22Rv1 (cell line): ENCODE measurements around the gene BCAP31.

Experiments used
- H3K27ac ChIP-seq: fragments of 450-650 bp; 2 replicates; pipeline ENCODE4 v1.5.1; 2017
- CTCF ChIP-seq: fragments of 450-650 bp; IDR thresholded peaks from 2 replicates; pipeline ENCODE4 v1.5.1; 2017; ENCODE audit warnings: mild to moderate bottlenecking
- ZFX ChIP-seq: fragments of 450-650 bp; IDR thresholded peaks from 2 replicates; pipeline ENCODE4 v1.6.1; 2017; ENCODE audit warnings: antibody characterized with exemption, borderline replicate concordance

The BCAP31 gene

GRCh38 chrX:153728951-153729631 lies 4.9 kb upstream of the BCAP31 start:
- TF ChIP-seq CTCF (no peak), ZFX (no peak)
- no peak overlapping the region for H3K27ac ChIP-seq

- 0 out of 2 replicates have a peak, but pooled peaks have one; percentile 9 for TF ChIP-seq CTCF
- no peak for TF ChIP-seq ZFX
- H3K27ac ChIP-seq: no peak overlapping the region
Observed at GRCh38 chrX:153728095-153728494, 3.9 kb upstream of the BCAP31 start.

GRCh38 chrX:153727123-153727931 lies 3.1 kb upstream of the BCAP31 start:
- TF ChIP-seq ZFX (no peak), CTCF (no peak)
- peak overlapping the region; percentile 49 for H3K27ac ChIP-seq

GRCh38 chrX:153726286-153727122 lies 2.3 kb upstream of the BCAP31 start:
- TF ChIP-seq ZFX (no peak), CTCF (no peak)
- peak overlapping the region; percentile 49 for H3K27ac ChIP-seq

GRCh38 chrX:153725832-153726285 lies 1.7 kb upstream of the BCAP31 start:
- H3K27ac ChIP-seq: no peak overlapping the region
- TF ChIP-seq CTCF: no peak
- no peak for TF ChIP-seq ZFX

GRCh38 chrX:153725039-153725831 lies 1.0 kb upstream of the BCAP31 start:
- H3K27ac ChIP-seq: peak overlapping the region; percentile 82
- TF ChIP-seq CTCF: no peak
- no peak for TF ChIP-seq ZFX
